GM18505 (cell line): Measurements from ENCODE around the gene C12orf56.
A peak's percentile ranks its signal among the peaks of the same experiment; 100 is the strongest.
"Not testable (repeated sequence)": the region's sequence is repeated elsewhere in the genome, so short reads cannot be mapped to it uniquely, and the experiment has no call there.

ENCODE experiments used
- ATAC-seq: cut with Tn5 transposase; IDR thresholded peaks from one replicate; pipeline ENCODE4 v1.9.1; 2021; ENCODE audit not compliant: unreplicated experiment
- POLR2A ChIP-seq: IDR thresholded peaks from 4 replicates; pipeline ENCODE4 v1.6.1; 2011; ENCODE audit warnings: borderline replicate concordance; ENCODE audit not compliant: insufficient read depth, insufficient read length; ENCODE audit errors: extremely low read depth

C12orf56 gene

GRCh38 chr12:64296301-64296700, 94.3 kb downstream of the C12orf56 start:
- no peak for TF ChIP-seq POLR2A
- no peak for ATAC-seq

GRCh38 chr12:64293654-64294364, 96.7 kb downstream of the C12orf56 start:
- no peak for TF ChIP-seq POLR2A
- ATAC-seq, result peak; percentile 46

- ATAC-seq, result not testable (repeated sequence)
Observed at GRCh38 chr12:64293174-64293573, 97.4 kb downstream of the C12orf56 start.

DNA sequence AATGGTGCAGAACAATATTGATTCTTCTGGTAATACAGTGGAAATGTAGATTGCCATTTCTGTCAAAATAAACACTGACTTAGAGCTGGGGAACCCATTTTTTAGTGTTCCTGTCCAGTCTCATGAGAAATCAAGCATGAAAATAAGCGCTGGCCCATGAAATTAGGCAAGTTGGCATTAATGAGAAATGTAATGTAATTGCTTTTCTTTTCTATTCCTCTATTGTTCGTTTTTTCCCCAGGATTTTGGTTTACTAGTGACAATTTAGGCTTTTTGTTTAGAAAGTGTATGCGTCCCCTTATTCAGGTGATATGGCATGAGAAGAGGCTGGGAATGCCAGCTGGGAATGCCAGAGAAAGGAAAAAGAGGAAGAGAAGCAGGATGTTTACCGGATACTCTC, 104.0 kb downstream of the C12orf56 start:
- ATAC-seq, result no peak
- no peak for TF ChIP-seq POLR2A

DNA sequence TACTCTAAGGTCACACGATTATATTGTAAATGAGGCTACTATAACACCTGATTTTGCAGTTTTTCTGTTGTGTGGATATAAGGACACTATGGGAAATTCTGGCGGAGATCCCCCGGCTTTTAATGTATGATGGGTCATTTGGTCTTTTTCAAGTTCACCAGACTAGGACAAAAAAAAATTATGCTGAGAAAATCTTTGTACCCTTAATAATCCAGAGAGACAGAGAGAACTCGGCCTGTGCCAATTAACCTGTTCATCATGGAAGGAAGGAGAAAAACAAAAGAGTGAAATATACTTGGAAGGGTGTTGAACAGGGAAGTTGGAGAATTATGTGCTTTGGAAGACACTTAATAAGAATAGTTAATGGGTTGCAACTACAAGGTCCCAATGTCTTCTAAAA, 106.3 kb downstream of the C12orf56 start:
- TF ChIP-seq POLR2A, result no peak
- no peak for ATAC-seq

DNA sequence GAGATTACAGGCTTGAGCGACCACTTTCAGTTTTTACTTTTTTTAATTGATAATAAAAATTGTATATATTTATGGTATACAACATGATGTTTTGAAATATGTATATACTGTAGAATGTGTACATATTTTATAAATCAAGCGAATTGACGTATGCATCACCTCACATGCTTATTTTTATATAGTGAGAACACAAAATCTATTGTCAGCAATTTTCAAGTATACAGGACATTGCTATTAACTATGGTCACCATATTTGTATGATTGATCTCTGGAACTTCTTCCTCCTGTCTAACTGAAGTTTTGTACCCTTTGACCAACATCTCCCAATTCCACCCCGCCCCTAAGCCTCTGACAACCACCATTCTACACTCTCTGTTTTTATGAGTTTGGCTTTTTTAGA, 112.1 kb downstream of the C12orf56 start:
- no peak for ATAC-seq
- no peak for TF ChIP-seq POLR2A

DNA sequence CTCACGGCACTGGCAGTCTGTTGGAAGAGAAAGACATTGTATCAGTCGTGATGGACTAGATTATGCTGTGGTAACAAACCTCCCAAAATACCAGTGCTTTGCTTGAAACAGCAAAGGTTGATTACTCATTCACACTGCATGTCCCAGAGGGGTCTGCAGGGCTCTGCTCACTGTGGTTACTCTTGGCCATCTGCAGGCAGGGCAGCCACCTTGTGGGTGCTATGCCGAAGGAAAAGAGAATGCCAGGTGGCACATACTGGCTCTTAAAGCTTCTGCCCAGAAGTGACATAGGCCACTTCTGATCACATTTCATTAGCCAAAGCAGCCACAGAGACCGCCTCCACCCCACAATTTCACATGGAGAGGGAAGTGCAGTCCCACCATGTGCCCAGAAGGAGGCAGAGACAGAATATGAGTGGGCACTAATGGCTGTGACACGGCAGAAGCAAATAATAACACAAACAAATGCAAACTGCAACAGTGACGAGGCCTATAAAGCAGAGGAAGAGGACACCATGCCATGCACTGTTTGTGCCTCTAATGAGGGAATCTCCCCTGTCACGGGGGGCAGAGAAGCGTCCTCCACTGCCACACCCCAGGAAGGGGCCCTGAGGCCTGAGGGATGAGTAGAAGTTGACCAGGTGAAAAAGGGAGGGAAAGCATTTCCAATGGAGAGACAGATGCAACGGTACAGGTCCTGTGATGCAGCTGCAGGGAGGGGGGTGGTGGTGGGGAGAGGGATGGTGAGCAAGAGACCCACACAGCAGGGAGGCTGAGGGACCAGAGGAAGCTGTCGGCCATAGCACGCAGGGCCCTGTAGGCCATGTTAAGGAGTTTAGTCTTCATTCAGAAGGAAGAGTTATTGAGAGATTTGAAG, 116.8 kb downstream of the C12orf56 start:
- TF ChIP-seq POLR2A, result no peak
- peak; percentile 74 for ATAC-seq

GRCh38 chr12:64270411-64270810, 120.1 kb downstream of the C12orf56 start:
- no peak for ATAC-seq
- no peak for TF ChIP-seq POLR2A

- no peak for ATAC-seq
- no peak for TF ChIP-seq POLR2A
Observed at GRCh38 chr12:64269161-64269560, 121.4 kb downstream of the C12orf56 start.

GRCh38 chr12:64268409-64268808, 122.1 kb downstream of the C12orf56 start:
- no peak for ATAC-seq
- no peak for TF ChIP-seq POLR2A

- no peak for TF ChIP-seq POLR2A
- ATAC-seq, result no peak
Observed at GRCh38 chr12:64265839-64266238, 124.7 kb downstream of the C12orf56 start.

DNA sequence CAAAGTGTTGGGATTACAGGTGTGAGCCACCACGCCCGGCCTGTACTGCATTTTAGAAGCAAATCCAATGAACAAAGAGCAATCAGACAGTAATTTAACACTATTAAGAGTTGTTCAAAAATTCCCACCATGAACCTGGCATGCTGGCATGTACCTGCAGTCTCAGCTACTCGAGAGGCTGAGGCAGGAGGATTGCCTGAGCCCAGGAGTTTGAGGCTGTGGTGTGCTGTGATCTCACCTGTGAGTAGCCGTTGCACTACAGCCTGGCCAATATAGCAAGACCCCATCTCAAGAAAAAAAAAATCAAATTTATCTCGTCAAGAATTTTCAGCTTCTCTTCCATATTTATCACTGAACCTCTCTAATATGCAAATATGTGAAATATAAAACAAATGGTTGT, 128.7 kb downstream of the C12orf56 start:
- ATAC-seq, result no peak
- TF ChIP-seq POLR2A, result no peak

- no peak for ATAC-seq
- TF ChIP-seq POLR2A, result no peak
Observed at GRCh38 chr12:64258576-64258975, 132.0 kb downstream of the C12orf56 start.

GRCh38 chr12:64256166-64256800, 134.3 kb downstream of the C12orf56 start:
- ATAC-seq, result no peak

GRCh38 chr12:64255249-64255648, 135.3 kb downstream of the C12orf56 start:
- ATAC-seq, result no peak
- no peak for TF ChIP-seq POLR2A

More at GRCh38 chr12:64256166-64256800, 134.3 kb downstream of the C12orf56 start:
- no peak for TF ChIP-seq POLR2A
